Mucosa of stomach (tissue), 1 donor: ENCODE measurements around the gene ATP13A3.
"Not testable (repeated sequence)": the region's sequence is repeated elsewhere in the genome, so short reads cannot be mapped to it uniquely, and the experiment has no call there.

ENCODE experiments used
- H3K27me3 ChIP-seq: one replicate; pipeline ENCODE4 v1.7.0; 2013; ENCODE audit warnings: mild to moderate bottlenecking, low read length; ENCODE audit not compliant: control insufficient read depth, insufficient read depth
- H3K36me3 ChIP-seq: one replicate; pipeline ENCODE4 v1.7.0; 2013; ENCODE audit warnings: low read length; ENCODE audit not compliant: control insufficient read depth, insufficient read depth
- H3K4me1 ChIP-seq: one replicate; pipeline ENCODE4 v1.7.0; 2013; ENCODE audit warnings: mild to moderate bottlenecking, low read length; ENCODE audit not compliant: control insufficient read depth, insufficient read depth
- H3K4me3 ChIP-seq: one replicate; pipeline ENCODE4 v1.7.0; 2013; ENCODE audit warnings: low read length
- H3K9ac ChIP-seq: one replicate; pipeline ENCODE4 v1.7.0; 2013; ENCODE audit warnings: mild to moderate bottlenecking, low read length, moderate library complexity
- H3K9me3 ChIP-seq: one replicate; pipeline ENCODE4 v1.7.0; 2013; ENCODE audit warnings: mild to moderate bottlenecking, low read length, moderate library complexity; ENCODE audit not compliant: control insufficient read depth
- donor health status: Pancreatic carcinoma.

Gene ATP13A3

GRCh38 chr3:194483850-194484249 lies 3.0 kb downstream of the ATP13A3 start:
- H3K4me3 ChIP-seq, result no peak overlapping the region
- no peak overlapping the region for H3K9ac ChIP-seq
- no peaks in the 10 kb centered on the region for H3K27me3 ChIP-seq
- H3K36me3 ChIP-seq, result no peaks in the 10 kb centered on the region
- no peaks in the 10 kb centered on the region for H3K9me3 ChIP-seq
- peaks cover 34% of the 10 kb centered on the region for H3K4me1 ChIP-seq

DNA sequence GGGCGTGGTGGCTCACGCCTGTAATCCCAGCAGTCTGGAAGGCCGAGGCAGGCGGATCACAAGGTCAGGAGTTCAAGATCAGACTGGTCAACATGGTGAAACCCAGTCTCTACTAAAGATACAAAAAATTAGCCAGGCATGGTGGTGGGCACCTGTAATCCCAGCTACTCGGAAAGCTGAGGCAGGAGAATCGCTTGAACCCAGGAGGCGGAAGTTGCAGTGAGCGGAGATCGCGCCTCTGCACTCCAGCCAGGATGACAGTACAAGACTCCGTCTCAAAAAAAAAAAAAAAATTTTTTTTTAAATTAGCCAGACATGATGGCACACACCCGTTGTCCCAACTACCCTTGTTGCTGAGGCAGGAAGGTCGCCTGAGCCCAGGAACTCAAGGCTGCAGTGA lies 4.0 kb downstream of the ATP13A3 start:
- H3K4me1 ChIP-seq, result peaks cover 32% of the 10 kb centered on the region
- H3K27me3 ChIP-seq, H3K36me3 ChIP-seq, H3K4me3 ChIP-seq, H3K9ac ChIP-seq, H3K9me3 ChIP-seq: not testable (repeated sequence)

DNA sequence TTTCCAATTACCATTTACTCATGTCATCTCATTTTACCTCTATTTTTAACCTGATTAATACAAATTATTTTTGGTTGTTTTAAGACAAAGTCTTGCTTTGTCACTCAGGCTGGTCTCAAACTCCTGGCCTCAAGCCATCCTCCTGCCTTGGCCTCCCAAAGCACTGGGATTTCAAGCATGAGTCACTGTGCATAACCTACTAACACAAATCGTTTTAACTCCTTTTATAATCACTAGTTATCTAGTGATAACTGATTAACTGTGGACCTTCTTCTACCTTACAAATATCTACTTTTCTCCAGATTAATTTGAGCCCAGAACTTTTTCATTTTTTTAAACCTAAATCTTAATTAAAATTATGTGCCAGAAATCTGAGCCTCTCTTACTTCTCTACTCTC lies 4.6 kb downstream of the ATP13A3 start:
- Histone ChIP-seq H3K9ac (no peak overlapping the region), H3K36me3 (no peaks in the 10 kb centered on the region), H3K9me3 (no peaks in the 10 kb centered on the region), H3K4me1 (peaks cover 35% of the 10 kb centered on the region), H3K4me3 (no peak overlapping the region), H3K27me3 (no peaks in the 10 kb centered on the region)

- no peaks in the 10 kb centered on the region for H3K9me3 ChIP-seq
- peaks cover 38% of the 10 kb centered on the region for H3K4me1 ChIP-seq
- no peaks in the 10 kb centered on the region for H3K27me3 ChIP-seq
- no peak overlapping the region for H3K4me3 ChIP-seq
- no peak overlapping the region for H3K9ac ChIP-seq
- no peaks in the 10 kb centered on the region for H3K36me3 ChIP-seq
Observed at GRCh38 chr3:194481525-194482195, 5.1 kb downstream of the ATP13A3 start.

- Histone ChIP-seq H3K4me3 (no peak overlapping the region), H3K36me3 (no peaks in the 10 kb centered on the region), H3K4me1 (peaks cover 43% of the 10 kb centered on the region), H3K9ac (no peak overlapping the region), H3K9me3 (no peaks in the 10 kb centered on the region), H3K27me3 (no peaks in the 10 kb centered on the region)
Observed at GRCh38 chr3:194481103-194481502, 5.7 kb downstream of the ATP13A3 start.

DNA sequence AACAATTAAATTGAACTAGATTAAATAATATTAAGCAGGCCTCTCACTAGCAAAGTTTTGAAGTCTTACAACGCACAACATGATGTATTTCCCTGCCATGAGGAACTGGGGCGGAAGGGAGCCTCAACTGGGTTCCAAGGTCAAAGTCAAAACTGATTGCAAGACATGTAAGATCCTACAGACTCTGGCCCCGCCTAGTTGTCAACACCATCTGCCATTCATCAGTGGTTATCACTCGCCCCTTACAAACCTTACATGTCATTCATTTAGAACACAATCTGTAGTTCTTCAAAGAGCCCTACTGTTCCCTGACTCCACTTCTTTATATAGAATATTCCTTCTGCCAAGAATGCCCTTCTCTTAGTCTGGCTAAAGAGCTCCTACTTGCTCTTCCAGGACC lies 10.0 kb downstream of the ATP13A3 start:
- H3K9ac ChIP-seq, result no peak overlapping the region
- peaks cover 44% of the 10 kb centered on the region for H3K4me1 ChIP-seq
- no peaks in the 10 kb centered on the region for H3K36me3 ChIP-seq
- H3K27me3 ChIP-seq, result no peaks in the 10 kb centered on the region
- H3K9me3 ChIP-seq, result no peaks in the 10 kb centered on the region
- H3K4me3 ChIP-seq, result no peak overlapping the region

- no peaks in the 10 kb centered on the region for H3K27me3 ChIP-seq
- no peaks in the 10 kb centered on the region for H3K9me3 ChIP-seq
- H3K9ac ChIP-seq, result no peak overlapping the region
- H3K36me3 ChIP-seq, result no peaks in the 10 kb centered on the region
- H3K4me1 ChIP-seq, result peaks cover 41% of the 10 kb centered on the region
- H3K4me3 ChIP-seq, result no peak overlapping the region
Observed at GRCh38 chr3:194475978-194476377, 10.8 kb downstream of the ATP13A3 start.

DNA sequence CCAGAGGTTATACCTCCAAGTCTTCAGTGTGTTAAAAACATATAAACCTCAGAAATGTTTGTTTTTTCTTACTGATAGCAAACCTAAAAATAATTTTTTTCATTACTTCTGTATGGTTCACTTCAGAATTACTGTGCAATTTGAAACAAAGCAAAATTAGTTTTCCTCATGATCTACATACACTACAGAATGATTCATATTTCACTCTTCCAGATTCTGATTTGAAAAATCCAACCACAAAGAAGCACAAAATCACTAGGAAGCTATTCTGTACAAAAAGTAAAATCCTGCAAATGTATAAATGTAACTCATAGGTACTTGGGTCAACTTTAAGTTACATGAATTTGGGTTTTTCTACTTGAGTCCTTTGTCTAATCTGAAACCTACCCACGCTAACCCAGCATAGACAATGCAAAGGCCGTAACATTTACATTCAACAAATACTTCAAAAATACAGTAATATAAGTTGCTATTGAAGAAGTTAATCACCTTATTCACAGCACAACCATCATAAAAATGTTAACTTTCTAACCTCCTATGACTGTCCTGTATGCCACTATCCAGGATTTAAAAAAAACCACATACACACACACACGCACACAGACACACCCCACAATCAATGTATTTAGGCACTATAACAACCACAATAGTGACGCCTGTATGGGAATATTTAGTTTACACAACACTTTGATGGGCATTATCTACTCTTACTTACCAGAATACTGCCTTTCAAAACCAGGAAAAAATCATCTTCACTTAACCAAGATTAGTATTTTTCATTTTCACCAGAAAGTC lies 11.5 kb downstream of the ATP13A3 start:
- Histone ChIP-seq H3K4me3 (no peak overlapping the region), H3K27me3 (no peaks in the 10 kb centered on the region), H3K36me3 (no peaks in the 10 kb centered on the region), H3K9me3 (no peaks in the 10 kb centered on the region), H3K9ac (no peak overlapping the region), H3K4me1 (peaks cover 35% of the 10 kb centered on the region)

GRCh38 chr3:194474675-194475074 lies 12.1 kb downstream of the ATP13A3 start:
- Histone ChIP-seq H3K27me3 (no peaks in the 10 kb centered on the region), H3K4me1 (peaks cover 35% of the 10 kb centered on the region), H3K4me3 (no peak overlapping the region), H3K9ac (no peak overlapping the region), H3K9me3 (no peaks in the 10 kb centered on the region), H3K36me3 (no peaks in the 10 kb centered on the region)

DNA sequence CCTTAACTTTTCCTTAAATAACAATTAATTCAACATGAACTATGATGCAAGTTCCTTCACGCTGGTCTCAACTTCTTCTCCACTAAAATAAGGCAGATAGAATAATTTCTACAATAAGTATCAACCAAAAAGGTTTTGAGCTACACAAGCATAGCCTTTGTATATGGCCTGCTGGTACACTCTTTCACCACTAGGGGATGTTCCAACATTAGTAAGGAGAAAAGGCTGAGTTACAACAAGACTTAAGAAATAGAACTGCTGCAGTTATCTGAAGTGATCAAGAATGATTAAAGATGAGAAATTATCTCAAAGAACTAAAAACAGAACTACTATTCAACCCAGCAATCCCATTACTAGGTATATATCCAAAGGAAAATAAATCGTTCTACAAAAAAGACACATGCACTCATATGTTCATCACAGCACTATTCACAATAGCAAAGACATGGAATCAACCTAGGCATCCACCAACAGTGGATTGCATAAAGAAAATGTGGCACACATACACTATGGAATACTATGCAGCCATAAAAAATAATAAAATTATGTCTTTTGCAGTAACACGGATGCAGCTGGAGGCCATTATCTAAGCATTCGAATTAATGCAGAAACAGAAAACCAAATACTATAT lies 14.4 kb downstream of the ATP13A3 start:
- Histone ChIP-seq H3K4me1 (peaks cover 23% of the 10 kb centered on the region), H3K9ac (no peak overlapping the region), H3K36me3 (no peaks in the 10 kb centered on the region), H3K9me3 (no peaks in the 10 kb centered on the region), H3K27me3 (no peaks in the 10 kb centered on the region), H3K4me3 (no peak overlapping the region)

DNA sequence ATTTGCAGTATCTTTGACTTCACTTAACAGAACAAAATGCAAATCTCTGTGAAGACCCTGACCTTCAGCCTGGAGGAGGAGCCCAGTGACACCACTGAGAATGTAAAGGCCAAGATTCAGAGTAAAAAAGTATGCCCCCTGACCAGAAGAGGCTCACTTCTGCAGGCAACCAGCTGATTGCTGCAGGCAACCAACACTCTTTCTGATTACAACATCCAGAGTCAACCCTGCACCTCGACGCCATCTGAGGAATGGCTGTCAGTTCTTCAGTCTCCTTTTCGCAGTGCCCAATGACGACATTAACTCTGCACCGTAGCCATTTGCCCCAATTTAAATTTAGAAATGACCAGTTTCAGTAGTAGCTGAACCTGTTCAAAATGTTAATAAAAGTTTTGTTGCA lies 14.9 kb downstream of the ATP13A3 start:
- no peak overlapping the region for H3K9ac ChIP-seq
- no peak overlapping the region for H3K4me3 ChIP-seq
- H3K4me1 ChIP-seq, result peaks cover 19% of the 10 kb centered on the region
- no peaks in the 10 kb centered on the region for H3K36me3 ChIP-seq
- no peaks in the 10 kb centered on the region for H3K27me3 ChIP-seq
- no peaks in the 10 kb centered on the region for H3K9me3 ChIP-seq

GRCh38 chr3:194470615-194471014 lies 16.2 kb downstream of the ATP13A3 start:
- Histone ChIP-seq H3K9ac (no peak overlapping the region), H3K4me1 (peaks cover 8% of the 10 kb centered on the region), H3K27me3 (no peaks in the 10 kb centered on the region)

More at GRCh38 chr3:194470615-194471014, 16.2 kb downstream of the ATP13A3 start:
- H3K4me3 ChIP-seq, result no peak overlapping the region
- no peaks in the 10 kb centered on the region for H3K9me3 ChIP-seq
- H3K36me3 ChIP-seq, result no peaks in the 10 kb centered on the region
